ENCODE measurements around the gene SH3BP5L.

GRCh38 chr1:248840946-248841345 lies 15.2 kb upstream of the SH3BP5L start:
- TF ChIP-seq ZZZ3 (IDR thresholded peaks at IDR 0.05; ENCODE audit: control insufficient read depth, insufficient read length, low read depth): no peak
- no peak for TF ChIP-seq TAF1 (IDR thresholded peaks at IDR 0.05; ENCODE audit: borderline replicate concordance, low read depth, low read length)
- no peak for TF ChIP-seq CTCF (IDR thresholded peaks at IDR 0.05 in 2 of 3, conservative IDR thresholded peaks at IDR 0.05 in 1 of 3; ENCODE audit: control insufficient read depth in 2 of 3, extremely low read depth in 1 of 3, insufficient read depth in 1 of 3, low read depth in 3 of 3, low read length in 3 of 3)
- no peak for TF ChIP-seq RAD21 (IDR thresholded peaks at IDR 0.05; ENCODE audit: insufficient read depth, low read depth, low read length)
- TF ChIP-seq MYC (IDR thresholded peaks at IDR 0.05; ENCODE audit: insufficient read depth, insufficient read length, insufficient replicate concordance, low read length, severe bottlenecking): no peak
- TF ChIP-seq, protein P1, sequence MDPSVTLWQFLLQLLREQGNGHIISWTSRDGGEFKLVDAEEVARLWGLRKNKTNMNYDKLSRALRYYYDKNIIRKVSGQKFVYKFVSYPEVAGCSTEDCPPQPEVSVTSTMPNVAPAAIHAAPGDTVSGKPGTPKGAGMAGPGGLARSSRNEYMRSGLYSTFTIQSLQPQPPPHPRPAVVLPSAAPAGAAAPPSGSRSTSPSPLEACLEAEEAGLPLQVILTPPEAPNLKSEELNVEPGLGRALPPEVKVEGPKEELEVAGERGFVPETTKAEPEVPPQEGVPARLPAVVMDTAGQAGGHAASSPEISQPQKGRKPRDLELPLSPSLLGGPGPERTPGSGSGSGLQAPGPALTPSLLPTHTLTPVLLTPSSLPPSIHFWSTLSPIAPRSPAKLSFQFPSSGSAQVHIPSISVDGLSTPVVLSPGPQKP (IDR thresholded peaks at IDR 0.05; ENCODE audit: low read depth, low read length): no peak
- no peak for TF ChIP-seq BHLHE40 (IDR thresholded peaks at IDR 0.05; ENCODE audit: borderline replicate concordance in 1 of 2, low read depth in 2 of 2, low read length in 1 of 2)
- TF ChIP-seq SP1 (IDR thresholded peaks at IDR 0.05; ENCODE audit: low read depth, low read length): no peak
- no peak for TF ChIP-seq GATAD2B (conservative IDR thresholded peaks at IDR 0.05; ENCODE audit: low read depth)
- TF ChIP-seq EZH2 (IDR thresholded peaks at IDR 0.05; ENCODE audit: borderline replicate concordance, control insufficient read depth, low read depth, low read length): no peak
- TF ChIP-seq, protein P2, sequence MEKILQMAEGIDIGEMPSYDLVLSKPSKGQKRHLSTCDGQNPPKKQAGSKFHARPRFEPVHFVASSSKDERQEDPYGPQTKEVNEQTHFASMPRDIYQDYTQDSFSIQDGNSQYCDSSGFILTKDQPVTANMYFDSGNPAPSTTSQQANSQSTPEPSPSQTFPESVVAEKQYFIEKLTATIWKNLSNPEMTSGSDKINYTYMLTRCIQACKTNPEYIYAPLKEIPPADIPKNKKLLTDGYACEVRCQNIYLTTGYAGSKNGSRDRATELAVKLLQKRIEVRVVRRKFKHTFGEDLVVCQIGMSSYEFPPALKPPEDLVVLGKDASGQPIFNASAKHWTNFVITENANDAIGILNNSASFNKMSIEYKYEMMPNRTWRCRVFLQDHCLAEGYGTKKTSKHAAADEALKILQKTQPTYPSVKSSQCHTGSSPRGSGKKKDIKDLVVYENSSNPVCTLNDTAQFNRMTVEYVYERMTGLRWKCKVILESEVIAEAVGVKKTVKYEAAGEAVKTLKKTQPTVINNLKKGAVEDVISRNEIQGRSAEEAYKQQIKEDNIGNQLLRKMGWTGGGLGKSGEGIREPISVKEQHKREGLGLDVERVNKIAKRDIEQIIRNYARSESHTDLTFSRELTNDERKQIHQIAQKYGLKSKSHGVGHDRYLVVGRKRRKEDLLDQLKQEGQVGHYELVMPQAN (conservative IDR thresholded peaks at IDR 0.05): no peak
